ACC112 (cell line): Measurements from ENCODE around the gene SND1.
"Not testable (repeated sequence)": the region's sequence is repeated elsewhere in the genome, so short reads cannot be mapped to it uniquely, and the experiment has no call there.

Experiments used
- H2AFZ ChIP-seq: fragments of 200-600 bp; sonication (generic); one replicate; pipeline ENCODE4 v1.6.0; 2017; ENCODE audit warnings: antibody characterized with exemption, low read length; ENCODE audit not compliant: unreplicated experiment
- H3K27ac ChIP-seq: fragments of 200-600 bp; sonication (generic); 2 replicates; pipeline ENCODE4 v1.5.1; 2014; ENCODE audit warnings: low read depth, mild to moderate bottlenecking, antibody characterized with exemption, low read length, moderate library complexity
- H3K27me3 ChIP-seq: fragments of 200-600 bp; sonication (generic); 2 replicates; pipeline ENCODE4 v1.6.1; 2014; ENCODE audit warnings: mild to moderate bottlenecking, antibody characterized with exemption, low read length, moderate library complexity, mixed read lengths; ENCODE audit not compliant: insufficient read depth
- H3K36me3 ChIP-seq: fragments of 200-600 bp; sonication (generic); 2 replicates; pipeline ENCODE4 v1.6.1; 2016; ENCODE audit warnings: mild to moderate bottlenecking, antibody characterized with exemption, low read length, moderate library complexity, mixed read lengths; ENCODE audit not compliant: insufficient read depth
- H3K4me1 ChIP-seq: fragments of 200-600 bp; sonication (generic); one replicate; pipeline ENCODE4 v1.6.1; 2016; ENCODE audit warnings: low read length, mixed read lengths; ENCODE audit not compliant: insufficient read depth, unreplicated experiment, control insufficient read depth
- H3K4me3 ChIP-seq: fragments of 200-600 bp; sonication (generic); 2 replicates; pipeline ENCODE4 v1.5.1; 2014; ENCODE audit warnings: mild to moderate bottlenecking, low read depth, low read length
- H3K79me2 ChIP-seq: fragments of 200-600 bp; sonication (generic); one replicate; pipeline ENCODE4 v1.6.0; 2016; ENCODE audit warnings: low read length; ENCODE audit not compliant: control insufficient read depth, unreplicated experiment, insufficient read depth

The SND1 gene

DNA sequence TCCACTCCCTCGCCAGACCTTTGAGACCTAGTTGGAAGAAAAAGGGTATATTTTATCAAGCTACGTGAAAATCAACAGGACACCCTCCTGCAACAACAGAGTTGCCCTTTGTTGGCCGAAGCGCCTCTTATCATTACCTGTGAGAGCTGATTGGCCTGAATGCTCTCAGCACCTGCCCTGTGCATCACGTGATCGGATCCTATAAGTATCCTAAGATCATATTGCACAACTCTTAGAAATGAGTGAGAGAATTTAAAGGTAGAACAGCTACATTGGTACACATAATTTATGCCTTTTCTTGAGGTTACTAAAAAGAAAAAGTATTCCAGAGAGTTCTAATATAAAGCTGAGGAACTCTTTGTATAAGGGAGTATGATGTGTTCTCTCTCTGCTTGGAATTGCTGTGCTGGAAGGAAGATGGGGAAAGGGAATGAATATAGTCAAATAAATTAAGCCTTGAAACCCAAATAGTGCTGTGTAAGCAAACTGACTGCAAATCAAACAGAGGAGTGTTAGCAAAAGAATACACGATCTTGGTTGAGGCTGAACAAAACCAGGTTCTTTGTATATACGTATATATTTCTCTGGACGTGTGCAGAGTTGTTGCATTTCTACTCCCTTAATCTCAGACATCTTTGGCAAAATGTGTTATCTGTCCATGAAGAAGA lies 309.9 kb downstream of the SND1 start:
- no peak overlapping the region for H3K4me3 ChIP-seq
- H3K4me1 ChIP-seq: no peaks in the 10 kb centered on the region
- no peaks in the 10 kb centered on the region for H3K27me3 ChIP-seq
- no peaks in the 10 kb centered on the region for H3K79me2 ChIP-seq
- no peak overlapping the region for H3K27ac ChIP-seq
- H3K36me3 ChIP-seq: peaks cover 19% of the 10 kb centered on the region
- no peak overlapping the region for H2AFZ ChIP-seq

DNA sequence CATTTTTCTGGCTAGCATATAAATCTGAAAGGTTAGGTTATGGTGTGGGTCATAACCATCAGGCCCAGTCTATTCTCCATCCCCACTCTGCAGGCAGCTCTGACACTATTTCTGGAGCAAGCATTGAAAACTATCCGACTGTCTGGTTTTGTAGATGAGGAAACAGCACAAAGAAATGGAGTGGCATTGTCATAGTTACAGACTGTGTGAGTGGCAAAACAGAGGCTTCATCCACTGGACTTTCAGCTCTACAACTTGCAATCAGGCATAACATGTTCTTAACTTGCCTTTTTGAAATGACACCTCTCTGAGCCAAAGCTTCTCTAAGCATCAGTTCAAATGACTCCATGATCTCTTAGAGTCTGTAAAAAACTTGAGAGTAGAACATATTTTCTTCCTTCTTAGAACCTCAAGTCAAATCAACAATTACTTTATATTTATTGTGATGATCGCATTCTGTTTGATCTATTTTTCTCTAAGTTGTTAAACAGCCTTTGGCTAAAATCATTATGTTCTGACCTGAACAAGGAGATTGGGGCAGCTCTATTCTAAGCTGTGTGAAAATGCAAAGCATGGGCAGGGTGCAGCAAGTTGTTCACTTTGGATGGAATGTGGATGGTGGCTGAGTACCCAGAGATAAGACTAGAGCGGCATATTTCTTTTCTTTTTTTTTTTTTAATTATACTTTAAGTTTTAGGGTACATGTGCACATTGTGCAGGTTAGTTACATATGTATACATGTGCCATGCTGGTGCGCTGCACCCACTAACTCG lies 310.8 kb downstream of the SND1 start:
- Histone ChIP-seq H3K27ac (no peak overlapping the region), H3K79me2 (no peaks in the 10 kb centered on the region), H3K4me1 (no peaks in the 10 kb centered on the region), H2AFZ (no peak overlapping the region), H3K36me3 (peaks cover 19% of the 10 kb centered on the region), H3K4me3 (no peak overlapping the region), H3K27me3 (no peaks in the 10 kb centered on the region)

DNA sequence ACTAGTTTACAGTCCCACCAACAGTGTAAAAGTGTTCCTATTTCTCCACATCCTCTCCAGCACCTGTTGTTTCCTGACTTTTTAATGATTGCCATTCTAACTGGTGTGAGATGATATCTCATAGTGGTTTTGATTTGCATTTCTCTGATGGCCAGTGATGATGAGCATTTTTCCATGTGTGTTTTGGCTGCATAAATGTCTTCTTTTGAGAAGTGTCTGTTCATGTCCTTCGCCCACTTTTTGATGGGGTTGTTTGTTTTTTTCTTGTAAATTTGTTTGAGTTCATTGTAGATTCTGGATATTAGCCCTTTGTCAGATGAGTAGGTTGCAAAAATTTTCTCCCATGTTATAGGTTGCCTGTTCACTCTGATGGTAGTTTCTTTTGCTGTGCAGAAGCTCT lies 311.9 kb downstream of the SND1 start:
- not testable (repeated sequence) for H3K27me3 ChIP-seq, H3K4me3 ChIP-seq, H2AFZ ChIP-seq, H3K79me2 ChIP-seq, H3K27ac ChIP-seq, H3K4me1 ChIP-seq
- peaks cover 19% of the 10 kb centered on the region for H3K36me3 ChIP-seq

DNA sequence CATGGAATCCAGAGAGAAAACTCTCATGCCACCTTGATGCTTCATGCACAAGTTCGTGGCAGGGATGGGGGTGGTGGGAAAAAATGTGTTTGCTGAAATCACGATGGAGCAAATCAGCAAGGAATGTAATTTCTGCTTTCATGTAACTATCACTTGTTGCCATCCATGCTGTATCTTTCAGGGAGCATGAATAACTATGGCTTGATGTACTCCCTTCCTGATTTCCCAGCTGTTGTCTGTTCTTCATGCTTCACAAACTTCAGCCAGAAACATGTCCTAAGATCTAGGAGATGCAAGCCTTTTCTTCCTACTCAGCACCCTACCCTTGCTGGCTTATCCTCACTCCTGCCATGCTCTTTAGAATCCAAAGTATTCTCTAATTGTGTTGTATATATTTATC lies 315.3 kb downstream of the SND1 start:
- H3K4me1 ChIP-seq: no peaks in the 10 kb centered on the region
- H3K27ac ChIP-seq: no peak overlapping the region
- H2AFZ ChIP-seq: no peak overlapping the region
- no peaks in the 10 kb centered on the region for H3K27me3 ChIP-seq
- no peak overlapping the region for H3K4me3 ChIP-seq
- peaks cover 6% of the 10 kb centered on the region; the same call in 1 of the 2 replicates for H3K36me3 ChIP-seq
- no peaks in the 10 kb centered on the region for H3K79me2 ChIP-seq

DNA sequence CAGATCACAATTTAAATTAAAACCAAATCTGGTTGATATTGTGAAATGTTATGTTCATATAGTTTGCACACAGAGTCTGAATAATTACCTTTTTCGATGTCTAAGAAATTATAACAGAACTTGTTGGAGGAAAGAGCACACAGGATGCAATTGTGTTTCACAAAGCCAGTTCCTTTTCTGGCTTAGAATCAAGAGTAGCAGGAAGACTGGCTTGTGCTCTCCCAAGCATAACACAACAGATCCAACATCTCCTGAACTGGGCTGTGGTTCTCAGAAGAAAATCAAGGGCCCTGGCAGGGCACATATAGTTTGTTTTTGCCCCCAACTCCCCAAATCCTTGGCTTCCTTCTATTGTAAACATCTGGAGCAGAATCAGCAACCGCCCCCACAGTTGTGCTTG lies 316.6 kb downstream of the SND1 start:
- Histone ChIP-seq H3K4me3 (no peak overlapping the region), H3K27me3 (no peaks in the 10 kb centered on the region), H3K36me3 (no peaks in the 10 kb centered on the region), H3K4me1 (no peaks in the 10 kb centered on the region), H2AFZ (no peak overlapping the region), H3K79me2 (no peaks in the 10 kb centered on the region), H3K27ac (no peak overlapping the region)

DNA sequence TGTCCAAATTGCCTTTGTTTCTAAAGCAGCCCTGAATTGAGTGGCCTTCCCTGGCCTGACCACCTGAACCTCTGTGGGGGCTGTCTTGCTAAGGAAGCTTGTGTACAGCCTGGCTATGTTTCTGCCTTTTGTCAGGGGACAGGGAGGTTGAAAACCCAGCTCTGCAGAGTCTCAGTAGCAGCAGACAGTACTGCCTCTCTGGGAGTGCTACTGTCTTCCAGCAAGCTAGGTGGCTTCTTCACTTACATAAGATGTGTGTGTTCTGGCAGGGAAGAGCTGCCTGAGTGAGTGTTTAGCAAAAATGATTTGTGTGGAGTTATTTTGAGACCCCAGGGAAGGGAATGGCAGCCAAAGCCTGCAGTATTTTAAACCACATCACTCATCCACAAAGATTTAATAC lies 321.8 kb downstream of the SND1 start:
- Histone ChIP-seq H3K4me1 (no peaks in the 10 kb centered on the region), H3K27me3 (no peaks in the 10 kb centered on the region), H3K4me3 (no peak overlapping the region), H2AFZ (no peak overlapping the region), H3K36me3 (peaks cover 22% of the 10 kb centered on the region; the same call in 1 of the 2 replicates), H3K79me2 (no peaks in the 10 kb centered on the region), H3K27ac (no peak overlapping the region)

DNA sequence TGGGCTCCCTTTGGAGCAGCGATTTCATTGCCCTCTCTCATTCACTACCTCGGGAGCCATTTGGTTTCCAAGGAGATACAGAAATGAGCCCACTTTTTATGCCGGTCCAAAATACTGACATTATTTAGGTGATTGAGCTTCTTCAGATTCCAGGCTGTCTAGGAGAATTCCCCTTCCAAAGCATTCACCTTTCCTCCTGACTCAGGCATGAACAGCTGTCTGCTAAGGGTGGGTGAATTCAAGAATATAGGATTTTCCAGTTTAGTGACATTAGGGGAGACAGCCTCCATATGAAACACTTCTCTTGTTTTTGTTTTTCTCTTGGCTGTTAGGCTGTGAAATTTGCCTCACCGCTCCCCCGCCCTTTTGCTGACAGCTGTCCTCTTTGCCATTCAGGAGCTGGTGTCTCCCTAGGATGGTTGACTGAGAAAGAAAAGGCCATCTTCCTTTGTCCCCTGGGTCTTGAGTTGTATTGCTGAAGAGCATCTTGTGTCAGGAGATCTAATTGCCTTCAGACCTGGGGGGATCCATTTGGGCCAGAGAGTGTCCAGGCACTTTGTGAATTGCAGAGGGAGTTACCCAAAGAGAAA lies 322.5 kb downstream of the SND1 start:
- H3K27ac ChIP-seq: no peak overlapping the region
- no peaks in the 10 kb centered on the region for H3K27me3 ChIP-seq
- H3K4me1 ChIP-seq: no peaks in the 10 kb centered on the region
- no peak overlapping the region for H3K4me3 ChIP-seq
- no peak overlapping the region for H2AFZ ChIP-seq
- no peaks in the 10 kb centered on the region for H3K79me2 ChIP-seq
- peaks cover 27% of the 10 kb centered on the region for H3K36me3 ChIP-seq

DNA sequence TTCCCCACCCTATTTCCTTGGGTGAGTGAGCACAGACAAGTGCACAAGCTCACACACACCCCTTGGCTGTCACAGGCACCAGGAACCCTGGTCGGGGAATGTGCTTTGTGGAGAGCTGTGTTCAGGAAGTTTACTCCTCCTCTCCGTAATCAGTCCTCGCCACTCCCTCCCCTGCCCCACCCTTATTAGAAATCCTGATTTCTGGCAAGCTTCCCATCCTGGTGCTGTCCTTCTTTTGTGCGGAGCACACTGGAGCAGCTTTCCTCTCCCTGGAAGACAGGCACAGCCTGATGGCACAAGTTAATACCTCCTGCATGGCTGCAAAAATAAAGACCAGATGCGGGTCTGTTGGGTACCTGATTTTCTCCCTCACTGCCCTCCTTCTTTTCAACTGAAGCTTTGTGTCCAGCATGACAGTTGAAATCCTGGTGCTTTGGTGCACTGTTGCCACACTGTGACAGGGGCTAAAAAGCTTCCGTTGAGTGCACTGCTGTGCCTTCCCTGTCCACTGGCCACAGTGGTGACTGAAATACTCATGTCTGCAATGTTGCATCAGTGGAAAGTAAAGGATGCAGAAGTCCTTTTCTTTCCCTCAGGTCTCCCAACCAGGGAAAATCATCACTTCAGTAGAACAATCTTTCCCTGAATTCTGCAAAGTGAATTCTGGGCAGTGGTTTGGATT lies 324.2 kb downstream of the SND1 start:
- no peaks in the 10 kb centered on the region for H3K4me1 ChIP-seq
- H3K27me3 ChIP-seq: no peaks in the 10 kb centered on the region
- H3K4me3 ChIP-seq: no peak overlapping the region
- no peak overlapping the region for H3K27ac ChIP-seq
- H3K36me3 ChIP-seq: peaks cover 27% of the 10 kb centered on the region
- H3K79me2 ChIP-seq: no peaks in the 10 kb centered on the region
- no peak overlapping the region for H2AFZ ChIP-seq

DNA sequence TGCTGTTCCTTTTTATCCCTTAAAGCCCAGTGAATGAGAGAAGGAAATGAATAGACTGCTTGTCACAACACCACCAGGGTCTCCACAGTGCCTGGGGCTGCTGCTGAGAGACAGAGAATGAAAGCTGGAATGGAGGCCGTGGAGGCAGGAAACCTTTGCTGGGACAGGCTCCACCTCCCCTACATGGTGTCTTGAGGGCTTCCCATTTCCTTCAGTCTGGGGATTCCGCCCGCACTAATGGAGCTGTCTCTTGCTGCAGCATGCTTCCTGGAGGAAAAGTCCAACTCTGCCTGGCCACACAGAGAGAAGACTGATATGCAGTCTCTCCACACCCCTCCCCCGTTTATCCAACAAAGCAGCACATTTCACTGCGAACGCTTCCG lies 324.7 kb downstream of the SND1 start:
- H3K4me3 ChIP-seq: no peak overlapping the region
- no peak overlapping the region for H3K27ac ChIP-seq
- H2AFZ ChIP-seq: no peak overlapping the region
- no peaks in the 10 kb centered on the region for H3K27me3 ChIP-seq
- peaks cover 27% of the 10 kb centered on the region for H3K36me3 ChIP-seq
- no peaks in the 10 kb centered on the region for H3K4me1 ChIP-seq
- no peaks in the 10 kb centered on the region for H3K79me2 ChIP-seq

DNA sequence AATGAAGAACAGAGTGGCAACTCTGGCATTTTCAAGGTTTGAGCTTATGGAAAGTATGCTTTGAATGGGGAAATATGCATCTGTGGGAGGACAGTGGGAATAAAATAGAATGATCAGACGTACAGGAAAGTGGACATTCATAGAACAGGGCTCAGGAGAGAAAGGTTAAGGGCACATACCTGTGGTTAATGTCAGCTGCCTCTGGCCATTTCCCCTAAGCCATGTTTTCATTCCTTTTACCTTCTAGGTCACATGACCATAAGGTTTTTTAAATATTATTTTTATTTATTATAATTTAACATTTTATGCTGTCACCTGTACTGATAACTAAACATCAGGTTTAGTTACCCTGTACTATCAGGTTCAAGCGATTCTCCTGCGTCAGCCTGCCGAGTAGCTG lies 326.4 kb downstream of the SND1 start:
- no peak overlapping the region for H2AFZ ChIP-seq
- peaks cover 27% of the 10 kb centered on the region for H3K36me3 ChIP-seq
- H3K27ac ChIP-seq: no peak overlapping the region
- H3K79me2 ChIP-seq: no peaks in the 10 kb centered on the region
- no peak overlapping the region for H3K4me3 ChIP-seq
- no peaks in the 10 kb centered on the region for H3K27me3 ChIP-seq
- no peaks in the 10 kb centered on the region for H3K4me1 ChIP-seq
